Neural progenitor cell (in vitro differentiated cells): ENCODE measurements around the gene ACER3. TPM values are rescaled to one million over a fixed set of nuclear protein-coding genes. Genes with fewer than 3 reads are reported as not detected.

Experiments used
- DNase-seq: peaks from one replicate; pipeline ENCODE4 v3.0.0-alpha.2; 2016; ENCODE audit warnings: low spot score
- H2AFZ ChIP-seq: fragments of 200-600 bp; sonication (generic); replicated peaks from 2 replicates; pipeline ENCODE4 v1.6.1; 2016; ENCODE audit warnings: antibody characterized with exemption
- H3F3A ChIP-seq: fragments of 200-600 bp; sonication (generic); 2 replicates; pipeline ENCODE4 v1.6.1; 2016; ENCODE audit warnings: antibody characterized with exemption, low read depth
- H3K27ac ChIP-seq: fragments of 200-600 bp; sonication (generic); 2 replicates; pipeline ENCODE4 v1.5.1; 2016; ENCODE audit warnings: mild to moderate bottlenecking
- H3K27me3 ChIP-seq: fragments of 200-600 bp; sonication (generic); 2 replicates; pipeline ENCODE4 v1.6.1; 2016; ENCODE audit warnings: mild to moderate bottlenecking, moderate library complexity
- H3K36me3 ChIP-seq: fragments of 200-600 bp; sonication (generic); 2 replicates; pipeline ENCODE4 v1.5.1; 2016
- H3K4me1 ChIP-seq: fragments of 200-600 bp; sonication (generic); 2 replicates; pipeline ENCODE4 v1.6.1; 2016; ENCODE audit warnings: mixed run types
- H3K4me2 ChIP-seq: fragments of 200-600 bp; sonication (generic); 2 replicates; pipeline ENCODE4 v1.6.1; 2016
- H3K4me3 ChIP-seq: fragments of 200-600 bp; sonication (generic); 2 replicates; pipeline ENCODE4 v1.5.1; 2016
- H3K79me2 ChIP-seq: fragments of 200-600 bp; sonication (generic); 2 replicates; pipeline ENCODE4 v1.6.1; 2016; ENCODE audit warnings: low read depth
- H3K9ac ChIP-seq: fragments of 200-600 bp; sonication (generic); 2 replicates; pipeline ENCODE4 v1.6.1; 2016
- H3K9me3 ChIP-seq: fragments of 200-600 bp; sonication (generic); 2 replicates; pipeline ENCODE4 v1.5.1; 2016; ENCODE audit warnings: low read depth
- H4K20me1 ChIP-seq: fragments of 200-600 bp; sonication (generic); 2 replicates; pipeline ENCODE4 v1.6.1; 2016; ENCODE audit warnings: low read depth
- H3K27ac Mint-ChIP-seq: 3 replicates; pipeline ENCODE4 v1.8.0; 2021; ENCODE audit warnings: mixed read lengths
- H3K27me3 Mint-ChIP-seq: 2 replicates; pipeline ENCODE4 v1.8.0; 2022; ENCODE audit warnings: low read depth, mild to moderate bottlenecking, inconsistent platforms, moderate library complexity, mixed read lengths; ENCODE audit not compliant: insufficient read depth
- H3K36me3 Mint-ChIP-seq: 3 replicates; pipeline ENCODE4 v1.8.0; 2021; ENCODE audit warnings: mixed read lengths
- H3K4me1 Mint-ChIP-seq: 3 replicates; pipeline ENCODE4 v1.8.0; 2021; ENCODE audit warnings: mixed read lengths
- H3K4me3 Mint-ChIP-seq: 3 replicates; pipeline ENCODE4 v1.8.0; 2021; ENCODE audit warnings: mild to moderate bottlenecking, moderate library complexity, mixed read lengths
- H3K9me3 Mint-ChIP-seq: 3 replicates; pipeline ENCODE4 v1.8.0; 2020; ENCODE audit warnings: mixed read lengths
- EZH2 ChIP-seq: fragments of 200-600 bp; sonication (generic); IDR thresholded peaks from 2 replicates; pipeline ENCODE4 v1.6.1; 2017; ENCODE audit warnings: antibody characterized with exemption, mild to moderate bottlenecking, moderate library complexity
- EZH2phosphoT487 ChIP-seq: fragments of 200-600 bp; sonication (generic); IDR thresholded peaks from 2 replicates; pipeline ENCODE4 v1.6.1; 2017; ENCODE audit warnings: antibody characterized with exemption
- total RNA-seq: library from RNA; depleted of rRNA; stranded (reverse); fragments of >200 nt; gene quantifications from 2 replicates; pipeline ENCODE4 v1.2.3, GENCODE V29; 2015; ENCODE audit warnings: low replicate concordance
- TF ChIP-seq, protein P1 (sequence below): fragments of 200-600 bp; sonication (generic); IDR thresholded peaks from 2 replicates; pipeline ENCODE4 v1.5.1; 2017; ENCODE audit warnings: antibody characterized with exemption, mild to moderate bottlenecking

Gene ACER3
- total RNA-seq, 1 donor from 2014 or later: 18.9 TPM

DNA sequence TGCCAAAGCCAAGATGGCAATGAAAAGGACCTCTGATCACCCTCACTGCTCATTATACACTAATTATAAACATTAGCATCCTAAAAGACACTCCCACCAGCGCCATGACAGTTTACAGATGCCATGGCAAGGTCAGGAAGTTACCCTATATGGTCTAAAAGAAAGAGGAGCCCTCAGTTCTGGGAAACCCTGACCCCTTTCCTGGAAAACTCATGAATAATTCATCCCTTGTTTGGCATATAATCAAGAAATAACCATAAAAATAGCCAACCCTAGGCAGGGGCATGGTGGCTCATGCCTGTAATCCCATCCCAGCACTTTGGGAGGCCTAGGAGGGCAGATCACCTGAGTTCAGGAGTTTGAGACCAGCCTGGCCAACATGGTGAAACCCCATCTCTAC lies 193.4 kb downstream of the ACER3 start:
- Histone ChIP-seq H3K79me2 (no peaks in the 10 kb centered on the region), H3K36me3 (no peaks in the 10 kb centered on the region), H3K9ac (no peak overlapping the region), H3K4me3 (no peak overlapping the region), H3K4me1 (no peaks in the 10 kb centered on the region), H2AFZ (no peak overlapping the region), H3K27me3 (no peaks in the 10 kb centered on the region), H3K27ac (no peak overlapping the region), H4K20me1 (no peaks in the 10 kb centered on the region), H3F3A (no peaks in the 10 kb centered on the region), H3K4me2 (no peak overlapping the region), H3K9me3 (no peaks in the 10 kb centered on the region)
- H3K27ac Mint-ChIP-seq: no peak overlapping the region
- TF ChIP-seq EZH2: no peak
- TF ChIP-seq, protein P1, sequence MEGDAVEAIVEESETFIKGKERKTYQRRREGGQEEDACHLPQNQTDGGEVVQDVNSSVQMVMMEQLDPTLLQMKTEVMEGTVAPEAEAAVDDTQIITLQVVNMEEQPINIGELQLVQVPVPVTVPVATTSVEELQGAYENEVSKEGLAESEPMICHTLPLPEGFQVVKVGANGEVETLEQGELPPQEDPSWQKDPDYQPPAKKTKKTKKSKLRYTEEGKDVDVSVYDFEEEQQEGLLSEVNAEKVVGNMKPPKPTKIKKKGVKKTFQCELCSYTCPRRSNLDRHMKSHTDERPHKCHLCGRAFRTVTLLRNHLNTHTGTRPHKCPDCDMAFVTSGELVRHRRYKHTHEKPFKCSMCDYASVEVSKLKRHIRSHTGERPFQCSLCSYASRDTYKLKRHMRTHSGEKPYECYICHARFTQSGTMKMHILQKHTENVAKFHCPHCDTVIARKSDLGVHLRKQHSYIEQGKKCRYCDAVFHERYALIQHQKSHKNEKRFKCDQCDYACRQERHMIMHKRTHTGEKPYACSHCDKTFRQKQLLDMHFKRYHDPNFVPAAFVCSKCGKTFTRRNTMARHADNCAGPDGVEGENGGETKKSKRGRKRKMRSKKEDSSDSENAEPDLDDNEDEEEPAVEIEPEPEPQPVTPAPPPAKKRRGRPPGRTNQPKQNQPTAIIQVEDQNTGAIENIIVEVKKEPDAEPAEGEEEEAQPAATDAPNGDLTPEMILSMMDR: no peak
- no peak for TF ChIP-seq EZH2phosphoT487
- H3K4me3 Mint-ChIP-seq: no peak overlapping the region
- H3K9me3 Mint-ChIP-seq: peaks cover 9% of the 10 kb centered on the region
- H3K27me3 Mint-ChIP-seq: peaks cover 3% of the 10 kb centered on the region
- no peak for DNase-seq
- peaks cover 2% of the 10 kb centered on the region for H3K36me3 Mint-ChIP-seq
- peaks cover 5% of the 10 kb centered on the region for H3K4me1 Mint-ChIP-seq

DNA sequence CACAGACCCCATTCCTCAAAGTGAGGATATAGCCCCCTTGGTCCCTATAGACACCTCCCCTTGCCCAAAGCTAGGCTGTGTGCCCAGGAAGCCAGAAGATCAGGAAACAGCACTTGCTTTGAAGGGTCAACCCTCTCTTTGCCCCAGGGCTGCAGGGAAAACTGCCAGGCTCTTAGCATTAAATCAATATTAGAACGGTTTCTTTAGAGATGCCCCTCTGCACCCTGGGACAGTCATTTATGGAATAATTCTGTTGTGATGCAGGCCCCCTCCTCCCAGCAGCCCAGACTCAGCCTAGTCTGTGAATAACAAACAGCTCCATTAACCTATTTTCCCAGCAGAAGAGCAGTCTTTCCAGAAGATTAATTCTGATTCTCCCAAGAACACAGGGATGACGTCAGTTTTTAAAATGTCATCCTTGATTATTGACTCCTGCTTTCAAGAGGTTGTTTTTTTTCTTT lies 194.4 kb downstream of the ACER3 start:
- H2AFZ ChIP-seq: no peak overlapping the region
- no peak overlapping the region for H3K9ac ChIP-seq
- Mint-ChIP-seq H3K4me3 (no peak overlapping the region), H3K27ac (no peak overlapping the region), H3K36me3 (peaks cover 2% of the 10 kb centered on the region), H3K27me3 (peaks cover 3% of the 10 kb centered on the region), H3K4me1 (peaks cover 5% of the 10 kb centered on the region), H3K9me3 (peaks cover 9% of the 10 kb centered on the region)
- TF ChIP-seq, protein P1: no peak
- TF ChIP-seq EZH2 (no peak), EZH2phosphoT487 (no peak)
- no peaks in the 10 kb centered on the region for H3F3A ChIP-seq
- no peak overlapping the region for H3K4me2 ChIP-seq
- no peaks in the 10 kb centered on the region for H3K27me3 ChIP-seq
- H3K4me1 ChIP-seq: no peaks in the 10 kb centered on the region
- no peaks in the 10 kb centered on the region for H4K20me1 ChIP-seq
- no peaks in the 10 kb centered on the region for H3K79me2 ChIP-seq
- H3K27ac ChIP-seq: no peak overlapping the region
- H3K36me3 ChIP-seq: no peaks in the 10 kb centered on the region
- no peaks in the 10 kb centered on the region for H3K9me3 ChIP-seq
- DNase-seq: no peak
- H3K4me3 ChIP-seq: no peak overlapping the region

DNA sequence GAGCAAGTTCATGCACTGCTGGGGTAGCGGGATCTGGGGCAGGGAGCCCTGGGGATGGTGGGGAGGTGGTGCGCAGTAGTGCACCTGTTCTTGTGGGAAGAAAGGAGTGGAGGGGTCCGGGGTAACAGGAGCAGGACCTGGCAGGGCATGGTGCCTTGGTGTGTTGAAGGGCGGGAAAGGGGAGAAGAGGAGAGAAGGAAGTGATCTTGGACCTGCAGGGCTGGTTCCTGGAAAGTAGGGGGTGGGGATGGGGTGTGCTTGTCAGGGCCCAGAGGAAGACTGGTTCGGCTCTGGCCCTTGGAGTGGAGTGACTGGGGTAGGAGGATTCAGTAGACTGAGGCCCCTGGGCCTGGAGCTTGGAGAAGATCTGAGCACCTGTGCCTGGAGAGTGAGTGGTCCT lies 195.2 kb downstream of the ACER3 start:
- Histone ChIP-seq H3K4me2 (no peak overlapping the region), H4K20me1 (no peaks in the 10 kb centered on the region), H3K27me3 (no peaks in the 10 kb centered on the region), H3K36me3 (no peaks in the 10 kb centered on the region), H3K9ac (no peak overlapping the region), H3K4me3 (no peak overlapping the region), H3K79me2 (no peaks in the 10 kb centered on the region), H3F3A (no peaks in the 10 kb centered on the region), H3K4me1 (no peaks in the 10 kb centered on the region), H3K27ac (no peak overlapping the region), H2AFZ (no peak overlapping the region), H3K9me3 (no peaks in the 10 kb centered on the region)
- no peak for DNase-seq
- no peak overlapping the region for H3K27ac Mint-ChIP-seq
- peaks cover 2% of the 10 kb centered on the region for H3K36me3 Mint-ChIP-seq
- H3K4me3 Mint-ChIP-seq: no peak overlapping the region
- TF ChIP-seq EZH2phosphoT487: no peak
- no peak for TF ChIP-seq EZH2
- TF ChIP-seq, protein P1: no peak
- peaks cover 3% of the 10 kb centered on the region for H3K27me3 Mint-ChIP-seq
- peaks cover 5% of the 10 kb centered on the region for H3K4me1 Mint-ChIP-seq
- peaks cover 9% of the 10 kb centered on the region for H3K9me3 Mint-ChIP-seq
